HepG2 (cell line): ENCODE data around the gene M1AP. TPM values are rescaled to one million over a fixed set of nuclear protein-coding genes. Genes with fewer than 3 reads are reported as not detected.

Source experiments
- ATAC-seq: fragments of 200-7000 bp; cut with Tn5 transposase; 3 replicates; pipeline ENCODE4 v1.9.1; 2020; ENCODE audit warnings: mild to moderate bottlenecking, moderate library complexity
- BruUV-seq: library from RNA; stranded (reverse); fragments of 400-500 nt; replicated peaks from 2 replicates; lab custom pipeline; 2021; lab: Mats Ljungman, UMichigan
- CTCF ChIA-PET: fragments of 300-600 bp; formaldehyde crosslinking; extraction: SDS; loops from one replicate; lab custom pipeline; 2021; ENCODE audit warnings: low total read pairs, inconsistent platforms, low intra/inter-chr PET ratio; lab: Yijun Ruan, JAX
- POLR2A ChIA-PET: fragments of 350-600 bp; sonication (Branson Sonifier 250); formaldehyde crosslinking; loops from one replicate; lab custom pipeline; 2020; ENCODE audit warnings: antibody characterized with exemption, inconsistent platforms; lab: Yijun Ruan, JAX
- DNase-seq: peaks from one replicate; pipeline ENCODE4 v3.0.0-alpha.2; 2015; ENCODE audit warnings: low spot score
- FAIRE-seq: peaks from 3 replicates; lab custom pipeline; 2011; peaks lifted over from hg19 to GRCh38; lab: Jason Lieb, UNC
- H2AFZ ChIP-seq: one replicate; pipeline ENCODE4 v1.6.1; 2011; ENCODE audit warnings: low read length, inconsistent platforms
- H3K27ac ChIP-seq: fragments of 300-600 bp; 3 replicates; pipeline ENCODE4 v1.8.0; 2011; ENCODE audit warnings: mixed run types, mild to moderate bottlenecking, mixed read lengths, low read length, inconsistent platforms; ENCODE audit not compliant: insufficient read depth; ENCODE audit errors: extremely low read length
- H3K27me3 ChIP-seq, 2 experiments: fragments of 200-600 bp in 1 of 2; 2 replicates in 1 of 2; 3 replicates in 1 of 2; pipeline versions ENCODE4 v1.6.0 to v1.8.0; 2011; ENCODE audit warnings: low read length in 2 of 2, mild to moderate bottlenecking in 2 of 2, moderate library complexity in 2 of 2, inconsistent platforms in 1 of 2; ENCODE audit not compliant: insufficient read depth in 2 of 2, control insufficient read depth in 1 of 2
- H3K36me3 ChIP-seq, 2 experiments: fragments of 200-600 bp in 1 of 2; replicated peaks in 1 of 2; 2 replicates in 1 of 2; 3 replicates in 1 of 2; pipeline versions ENCODE4 v1.5.1 to v1.8.0; 2011; ENCODE audit warnings: low read length in 2 of 2, inconsistent platforms in 1 of 2; ENCODE audit not compliant: insufficient read depth in 2 of 2, control insufficient read depth in 1 of 2
- H3K4me1 ChIP-seq: 2 replicates; pipeline ENCODE4 v1.5.1; 2012; ENCODE audit warnings: low read length, inconsistent platforms; ENCODE audit not compliant: insufficient read depth
- H3K4me2 ChIP-seq: 2 replicates; pipeline ENCODE4 v1.6.0; 2011; ENCODE audit warnings: low read depth, low read length, inconsistent platforms
- H3K4me3 ChIP-seq, 3 experiments: fragments of 200-600 bp in 1 of 3; sonication (generic), shearing (Covaris generic) in 1 of 3; replicated peaks in 1 of 3; 2 replicates each; pipeline ENCODE4 v1.5.1; 2011 to 2016; ENCODE audit warnings: low read length in 3 of 3, inconsistent platforms in 2 of 3, low read depth in 2 of 3, mild to moderate bottlenecking in 2 of 3, control low read depth in 1 of 3, mixed read lengths in 1 of 3; ENCODE audit not compliant: insufficient read depth in 1 of 3
- H3K79me2 ChIP-seq: one replicate; pipeline ENCODE4 v1.6.1; 2011; ENCODE audit warnings: low read length, inconsistent platforms; ENCODE audit not compliant: insufficient read depth
- H3K9ac ChIP-seq: 2 replicates; pipeline ENCODE4 v1.6.0; 2011; ENCODE audit warnings: mild to moderate bottlenecking, low read depth, low read length, inconsistent platforms; ENCODE audit not compliant: insufficient read depth
- H3K9me3 ChIP-seq: 2 replicates; pipeline ENCODE4 v1.5.1; 2012; ENCODE audit warnings: mild to moderate bottlenecking, low read length
- H4K20me1 ChIP-seq: 2 replicates; pipeline ENCODE4 v1.6.0; 2011; ENCODE audit warnings: inconsistent platforms, mild to moderate bottlenecking, low read length, moderate library complexity; ENCODE audit not compliant: insufficient read depth
- CREB1 ChIP-seq, 2 experiments: fragments of 450-650 bp in 1 of 2; IDR thresholded peaks; 2 replicates each; pipeline ENCODE4 v1.6.1; 2016 to 2017; ENCODE audit warnings: control low read depth in 1 of 2, mild to moderate bottlenecking in 1 of 2, missing compliant biosample characterization in 1 of 2, missing genetic modification characterization in 1 of 2
- ELF1 ChIP-seq: sonication (generic); formaldehyde crosslinking; IDR thresholded peaks from 2 replicates; pipeline ENCODE4 v1.4.0; 2020; ENCODE audit warnings: missing genetic modification reagents
- ETS1 ChIP-seq: sonication (generic); formaldehyde crosslinking; IDR thresholded peaks from 2 replicates; pipeline ENCODE4 v1.4.0; 2020; ENCODE audit warnings: missing genetic modification reagents
- MAF1 ChIP-seq: sonication (generic); formaldehyde crosslinking; IDR thresholded peaks from 2 replicates; pipeline ENCODE4 v1.5.0; 2020; ENCODE audit warnings: missing genetic modification reagents, borderline replicate concordance
- MEIS1 ChIP-seq: sonication (generic); formaldehyde crosslinking; IDR thresholded peaks from 2 replicates; pipeline ENCODE4 v1.9.0; 2021; ENCODE audit warnings: mild to moderate bottlenecking, missing genetic modification reagents, moderate library complexity, borderline replicate concordance
- MXD4 ChIP-seq: IDR thresholded peaks from 2 replicates; pipeline ENCODE4 v1.6.1; 2016; ENCODE audit warnings: mild to moderate bottlenecking, missing biosample characterization, missing genetic modification reagents
- NCOR1 ChIP-seq: fragments of 200-600 bp; sonication (generic); IDR thresholded peaks from 2 replicates; pipeline ENCODE4 v1.7.0; 2017; ENCODE audit warnings: antibody characterized with exemption, low read length, borderline replicate concordance
- NFIB ChIP-seq: sonication (generic); formaldehyde crosslinking; IDR thresholded peaks from 2 replicates; pipeline ENCODE4 v1.9.0; 2021; ENCODE audit warnings: missing genetic modification reagents, mild to moderate bottlenecking, borderline replicate concordance
- NFYC ChIP-seq: IDR thresholded peaks from 2 replicates; pipeline ENCODE4 v1.6.1; 2016; ENCODE audit warnings: missing genetic modification reagents, missing compliant biosample characterization
- PCBP1 ChIP-seq: fragments of 200-400 bp; formaldehyde crosslinking; IDR thresholded peaks from 2 replicates; pipeline ENCODE4 v1.6.1; 2017; ENCODE audit warnings: mild to moderate bottlenecking, low read depth, low read length, borderline replicate concordance
- TAF1 ChIP-seq: sonication (generic); formaldehyde crosslinking; IDR thresholded peaks from 2 replicates; pipeline ENCODE4 v1.4.0; 2020; ENCODE audit warnings: missing genetic modification reagents
- TFE3 ChIP-seq: IDR thresholded peaks from 2 replicates; pipeline ENCODE4 v1.6.1; 2016
- TRIM22 ChIP-seq: fragments of 450-650 bp; IDR thresholded peaks from 2 replicates; pipeline ENCODE4 v1.6.1; 2017
- ZBTB1 ChIP-seq: sonication (generic); formaldehyde crosslinking; IDR thresholded peaks from 2 replicates; pipeline ENCODE4 v1.4.0; 2020; ENCODE audit warnings: missing genetic modification reagents, borderline replicate concordance
- ZBTB10 ChIP-seq: sonication (generic); formaldehyde crosslinking; IDR thresholded peaks from 2 replicates; pipeline ENCODE4 v1.4.0; 2020; ENCODE audit warnings: missing genetic modification reagents, borderline replicate concordance
- ZKSCAN1 ChIP-seq: fragments of 150-350 bp; IDR thresholded peaks from 2 replicates; pipeline ENCODE4 v1.6.1; 2014; ENCODE audit warnings: low read length
- ZNF17 ChIP-seq: sonication (generic); formaldehyde crosslinking; IDR thresholded peaks from 2 replicates; pipeline ENCODE4 v1.5.0; 2020; ENCODE audit warnings: mild to moderate bottlenecking, missing genetic modification reagents
- ZNF256 ChIP-seq: sonication (generic); formaldehyde crosslinking; conservative IDR thresholded peaks from 2 replicates; pipeline ENCODE4 v1.4.0; 2020; ENCODE audit warnings: missing genetic modification reagents
- ZNF354B ChIP-seq: sonication (generic); formaldehyde crosslinking; IDR thresholded peaks from 2 replicates; pipeline ENCODE4 v1.8.0; 2022; ENCODE audit warnings: mild to moderate bottlenecking, missing genetic modification reagents
- ZNF383 ChIP-seq: sonication (generic); formaldehyde crosslinking; IDR thresholded peaks from 2 replicates; pipeline ENCODE4 v1.4.0; 2020; ENCODE audit warnings: missing genetic modification reagents, mild to moderate bottlenecking, borderline replicate concordance
- WGBS: methylation state at CpG from one replicate; pipeline ENCODE4 v1.1.6; 2017; ENCODE audit warnings: low lambda C conversion rate; 5-methylcytosine and 5-hydroxymethylcytosine counted together
- in situ Hi-C: cut with HindIII; loops from 2 replicates; pipeline ENCODE4 v1.10.0; 2017; ENCODE audit warnings: low pct_unique_long_range_greater_than_20kb; ENCODE audit not compliant: extremely low pct_ligation_motif_present
- intact Hi-C: fragments of 100-400 bp; cut with micrococcal nuclease; formaldehyde crosslinking; loops from one replicate; pipeline ENCODE4 v1.10.0; 2022; ENCODE audit not compliant: unreplicated experiment
- polyA plus RNA-seq, 8 experiments: library from polyadenylated mRNA; depleted of rRNA in 3 of 8; stranded (reverse) in 7 of 8; unstranded in 1 of 8; fragments of >200 nt; fragmentation: Illumina TruSeq in 4 of 8; extraction: Trizol in 4 of 8; gene quantifications; 2 replicates each; pipeline versions ENCODE4 v1.2.1 to v1.2.3, GENCODE V29; 2011 to 2016; ENCODE audit warnings: low read depth in 4 of 8, missing spikeins in 1 of 8, mixed read lengths in 1 of 8; ENCODE audit not compliant: insufficient read depth in 1 of 8
- total RNA-seq, 5 experiments: library from RNA; depleted of rRNA; stranded (reverse); fragments of >200 nt; fragmentation: Illumina TruSeq; extraction: Trizol; gene quantifications; 2 replicates each; pipeline ENCODE4 v1.2.3, GENCODE V29; 2016; ENCODE audit warnings: low read depth in 1 of 5

The M1AP gene
- total and polyA plus RNA-seq, 2 of the 13 experiments (the other 11 are each of a cell fraction or from before 2014, with no cell fraction given): not detected

GRCh38 chr2:74597410-74597809 is 50.7 kb downstream of the M1AP start:
- intact Hi-C loops: no loop called here
- Histone ChIP-seq H2AFZ (no peak overlapping the region), H3K9ac (no peak overlapping the region), H4K20me1 (no peaks in the 10 kb centered on the region), H3K27ac (no peak overlapping the region), H3K9me3 (no peaks in the 10 kb centered on the region), H3K79me2 (no peaks in the 10 kb centered on the region), H3K4me3 (no peak overlapping the region), H3K36me3 (no peaks in the 10 kb centered on the region), H3K27me3 (no peaks in the 10 kb centered on the region), H3K4me2 (no peak overlapping the region), H3K4me1 (peaks cover 15% of the 10 kb centered on the region)
- BruUV-seq: no TSS peak
- CTCF ChIA-PET: no interaction called here
- whole genome bisulfite sequencing: 50% methylated on average over 1 of the region's 1 CpG
- no peak for TF ChIP-seq TFE3
- no peak for TF ChIP-seq MAF1 (CRISPR knock-in tag)
- TF ChIP-seq ELF1 (CRISPR knock-in tag): no peak
- no peak for TF ChIP-seq NFYC (CRISPR knock-in tag)
- no peak for TF ChIP-seq ETS1 (CRISPR knock-in tag)
- TF ChIP-seq ZKSCAN1: no peak
- TF ChIP-seq ZNF383: no peak
- TF ChIP-seq NFIB (CRISPR knock-in tag): no peak
- no peak for TF ChIP-seq ZNF354B (CRISPR knock-in tag)
- TF ChIP-seq TAF1 (CRISPR knock-in tag): no peak
- TF ChIP-seq PCBP1: no peak
- no peak for TF ChIP-seq CREB1 (IDR thresholded peaks at IDR 0.05)
- TF ChIP-seq CREB1 (CRISPR knock-in tag; IDR thresholded peaks at IDR 0.05): no peak
- TF ChIP-seq MXD4 (CRISPR knock-in tag): no peak
- TF ChIP-seq ZBTB1 (CRISPR knock-in tag): no peak
- TF ChIP-seq MEIS1 (CRISPR knock-in tag): no peak
- TF ChIP-seq ZNF17 (CRISPR knock-in tag): no peak
- TF ChIP-seq ZBTB10 (CRISPR knock-in tag): no peak
- no peak for TF ChIP-seq NCOR1
- TF ChIP-seq TRIM22: no peak
- no peak for TF ChIP-seq ZNF256 (CRISPR knock-in tag)
- in situ Hi-C loops: no loop called here
- POLR2A ChIA-PET: no interaction called here
- DNase-seq (no peak), FAIRE-seq (no peak), ATAC-seq (no peak)
